Subcutaneous adipose tissue (tissue), 4 donors: Measurements from ENCODE around the gene GLIS1. TPM values are rescaled to one million over a fixed set of nuclear protein-coding genes. Genes with fewer than 3 reads are reported as not detected.

Experiments
- total RNA-seq, 4 donors: library from RNA; depleted of rRNA; stranded (reverse); fragments of >200 nt; gene quantifications; one replicate each; pipeline ENCODE4 v1.1.0, GENCODE V29; 2016
- TF ChIP-seq, protein P1 (sequence below): fragments of 450-650 bp; IDR thresholded peaks from one replicate; pipeline ENCODE4 v1.5.1; 2016; ENCODE audit warnings: low read depth, mild to moderate bottlenecking, control low read depth, antibody characterized with exemption, moderate library complexity

The GLIS1 gene
- total RNA-seq, 4 donors from 2014 or later = 0.17 to 3.6 TPM; not detected in 2

DNA sequence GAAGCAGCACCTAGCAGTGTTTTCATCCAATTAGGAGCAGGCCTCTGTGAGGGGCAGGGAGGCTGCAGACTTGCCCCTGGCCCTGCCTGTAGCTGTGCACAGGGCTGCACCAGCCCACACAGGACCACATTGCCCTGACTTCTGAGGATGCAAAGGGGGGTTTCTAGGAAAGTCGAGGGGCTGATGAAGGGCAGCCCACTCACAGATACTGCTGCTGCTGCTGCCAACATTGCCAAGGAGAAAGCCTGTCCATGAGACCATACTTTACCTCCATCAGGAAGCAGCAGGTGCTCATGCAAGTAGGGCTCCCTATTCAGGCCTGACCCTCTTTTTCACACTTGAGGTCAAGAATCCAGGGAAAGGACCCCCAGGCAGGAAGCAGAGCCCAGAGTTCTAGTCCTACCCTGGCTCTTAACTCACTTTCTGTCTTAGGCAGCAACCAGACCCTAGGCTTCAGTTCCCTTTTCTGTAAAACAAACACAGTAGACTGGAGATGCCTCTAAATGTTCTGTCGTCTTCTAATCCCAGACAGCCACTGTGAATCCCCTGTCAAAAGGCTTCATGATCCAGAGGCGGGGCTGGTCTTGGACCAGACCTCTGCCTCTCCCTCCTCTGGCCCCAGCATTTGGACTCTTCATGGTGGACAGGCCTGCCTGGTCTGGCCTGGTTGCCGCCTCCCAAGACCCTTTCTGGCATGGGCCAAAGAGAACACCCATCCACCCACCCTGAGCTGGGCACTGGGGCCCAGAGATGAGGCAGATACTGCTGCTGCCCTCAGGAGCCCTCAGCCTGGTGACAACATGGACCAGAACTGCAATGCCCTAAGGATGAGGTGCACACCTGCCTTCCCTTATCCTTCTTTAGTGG, 120.2 kb downstream of the GLIS1 start:
- TF ChIP-seq, protein P1, sequence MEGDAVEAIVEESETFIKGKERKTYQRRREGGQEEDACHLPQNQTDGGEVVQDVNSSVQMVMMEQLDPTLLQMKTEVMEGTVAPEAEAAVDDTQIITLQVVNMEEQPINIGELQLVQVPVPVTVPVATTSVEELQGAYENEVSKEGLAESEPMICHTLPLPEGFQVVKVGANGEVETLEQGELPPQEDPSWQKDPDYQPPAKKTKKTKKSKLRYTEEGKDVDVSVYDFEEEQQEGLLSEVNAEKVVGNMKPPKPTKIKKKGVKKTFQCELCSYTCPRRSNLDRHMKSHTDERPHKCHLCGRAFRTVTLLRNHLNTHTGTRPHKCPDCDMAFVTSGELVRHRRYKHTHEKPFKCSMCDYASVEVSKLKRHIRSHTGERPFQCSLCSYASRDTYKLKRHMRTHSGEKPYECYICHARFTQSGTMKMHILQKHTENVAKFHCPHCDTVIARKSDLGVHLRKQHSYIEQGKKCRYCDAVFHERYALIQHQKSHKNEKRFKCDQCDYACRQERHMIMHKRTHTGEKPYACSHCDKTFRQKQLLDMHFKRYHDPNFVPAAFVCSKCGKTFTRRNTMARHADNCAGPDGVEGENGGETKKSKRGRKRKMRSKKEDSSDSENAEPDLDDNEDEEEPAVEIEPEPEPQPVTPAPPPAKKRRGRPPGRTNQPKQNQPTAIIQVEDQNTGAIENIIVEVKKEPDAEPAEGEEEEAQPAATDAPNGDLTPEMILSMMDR = no peak

DNA sequence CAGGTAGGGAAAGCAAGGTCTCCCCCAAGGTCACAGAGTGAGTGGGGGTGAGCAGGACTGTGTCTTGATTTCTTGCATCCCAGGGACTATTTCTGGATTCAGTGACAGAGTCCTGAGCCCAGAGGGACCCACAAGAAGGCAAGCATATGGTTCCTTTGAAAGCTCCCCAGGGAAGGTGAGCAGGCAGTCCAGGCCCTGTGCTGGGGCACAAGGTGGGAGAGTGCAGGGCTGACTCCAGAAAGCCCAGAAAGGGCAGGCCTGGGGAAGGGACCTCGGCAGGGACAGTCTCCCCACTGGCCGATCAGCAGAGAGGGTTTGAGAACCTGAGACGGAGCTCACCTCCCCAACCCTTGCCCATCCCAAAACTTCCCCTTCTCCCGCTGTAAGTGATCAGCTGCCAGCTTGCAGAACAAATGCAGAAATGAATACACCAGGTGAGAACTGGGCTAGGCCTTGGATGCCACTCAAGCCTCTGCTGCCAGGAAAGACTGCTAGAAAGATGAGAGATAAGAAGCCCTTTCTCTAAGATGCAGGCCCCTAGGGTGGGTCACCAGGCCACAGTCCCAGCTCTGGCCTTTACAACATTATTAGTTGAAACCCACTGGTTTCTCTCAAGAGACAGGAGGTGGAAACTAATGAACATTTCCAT, 121.0 kb downstream of the GLIS1 start:
- TF ChIP-seq, protein P1 = no peak

DNA sequence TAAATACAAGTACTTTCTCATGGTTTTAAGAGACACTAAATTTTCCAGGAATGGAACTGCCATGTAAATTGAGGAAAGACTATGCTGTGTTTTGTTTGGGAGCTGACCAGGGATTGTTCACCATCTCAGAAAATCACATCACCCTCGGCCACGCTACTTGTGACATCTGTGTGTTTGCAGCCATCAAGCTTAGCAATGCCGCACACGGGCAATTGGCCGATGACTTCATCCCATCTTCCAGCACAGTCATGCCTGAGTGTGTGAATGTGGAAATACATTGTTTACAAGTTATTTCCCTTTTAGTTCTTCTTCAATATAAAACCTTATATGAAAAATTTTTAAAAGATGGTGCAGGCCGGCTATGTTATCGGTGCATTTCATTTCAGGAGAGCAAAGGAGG, 121.6 kb downstream of the GLIS1 start:
- TF ChIP-seq, protein P1 = no peak

DNA sequence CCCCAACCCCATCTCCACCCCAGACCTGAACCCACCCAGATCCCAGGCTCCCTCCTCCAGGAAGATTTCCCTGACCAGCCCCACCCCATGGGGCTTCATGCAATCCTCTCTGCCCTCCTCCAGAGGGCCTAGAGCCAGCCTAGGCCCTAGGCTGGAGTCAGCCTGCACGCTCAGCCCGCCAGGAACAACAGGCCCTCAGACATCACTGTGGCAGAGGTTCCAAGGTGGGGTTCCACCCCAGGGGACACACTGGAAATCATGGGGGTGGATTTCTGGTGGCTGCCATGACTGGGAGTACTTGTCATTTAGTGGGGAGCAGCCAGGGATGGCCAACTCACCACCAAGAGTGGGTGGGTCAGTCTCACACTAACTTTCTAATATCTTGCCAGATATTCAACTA, 122.0 kb downstream of the GLIS1 start:
- TF ChIP-seq, protein P1 = no peak

DNA sequence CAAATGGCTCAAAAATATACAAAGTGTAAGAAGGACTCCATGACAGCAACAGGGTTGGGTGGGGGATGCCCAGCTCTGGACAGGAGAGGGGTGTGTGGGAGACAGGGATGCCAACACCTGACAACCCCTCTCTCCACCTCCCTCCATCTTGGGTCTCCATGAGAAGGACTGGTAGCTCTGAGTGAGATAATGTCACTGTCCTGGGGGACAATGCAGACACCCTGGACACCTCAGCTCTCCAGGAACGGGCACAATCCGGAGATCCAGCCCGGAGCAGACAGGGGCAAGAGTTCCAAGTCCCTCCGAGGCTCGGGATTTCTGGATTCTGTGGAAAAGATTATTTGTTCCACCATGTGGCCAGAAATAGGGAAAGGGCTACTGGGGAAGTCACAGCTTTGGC, 122.5 kb downstream of the GLIS1 start:
- TF ChIP-seq, protein P1 = no peak

DNA sequence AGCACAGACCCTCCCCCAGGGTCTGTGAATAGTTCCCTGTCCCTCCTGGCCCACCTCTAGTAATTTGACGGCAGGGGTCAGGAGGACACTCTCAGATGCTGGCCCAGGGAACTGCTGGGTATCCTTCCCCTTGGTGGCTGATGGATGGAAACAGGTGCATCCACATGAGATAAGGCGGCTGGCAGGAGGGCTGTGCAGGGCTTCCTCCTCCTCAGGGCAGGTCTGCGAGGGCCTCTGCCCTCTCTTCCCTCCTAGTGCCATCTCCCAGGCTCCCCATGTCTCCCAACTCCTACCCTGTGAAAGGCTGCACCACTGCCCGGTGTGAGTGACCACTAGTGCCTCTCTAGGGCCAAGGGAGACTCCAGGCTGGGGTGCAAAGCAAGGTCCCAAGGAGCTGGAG, 123.9 kb downstream of the GLIS1 start:
- TF ChIP-seq, protein P1 = no peak

DNA sequence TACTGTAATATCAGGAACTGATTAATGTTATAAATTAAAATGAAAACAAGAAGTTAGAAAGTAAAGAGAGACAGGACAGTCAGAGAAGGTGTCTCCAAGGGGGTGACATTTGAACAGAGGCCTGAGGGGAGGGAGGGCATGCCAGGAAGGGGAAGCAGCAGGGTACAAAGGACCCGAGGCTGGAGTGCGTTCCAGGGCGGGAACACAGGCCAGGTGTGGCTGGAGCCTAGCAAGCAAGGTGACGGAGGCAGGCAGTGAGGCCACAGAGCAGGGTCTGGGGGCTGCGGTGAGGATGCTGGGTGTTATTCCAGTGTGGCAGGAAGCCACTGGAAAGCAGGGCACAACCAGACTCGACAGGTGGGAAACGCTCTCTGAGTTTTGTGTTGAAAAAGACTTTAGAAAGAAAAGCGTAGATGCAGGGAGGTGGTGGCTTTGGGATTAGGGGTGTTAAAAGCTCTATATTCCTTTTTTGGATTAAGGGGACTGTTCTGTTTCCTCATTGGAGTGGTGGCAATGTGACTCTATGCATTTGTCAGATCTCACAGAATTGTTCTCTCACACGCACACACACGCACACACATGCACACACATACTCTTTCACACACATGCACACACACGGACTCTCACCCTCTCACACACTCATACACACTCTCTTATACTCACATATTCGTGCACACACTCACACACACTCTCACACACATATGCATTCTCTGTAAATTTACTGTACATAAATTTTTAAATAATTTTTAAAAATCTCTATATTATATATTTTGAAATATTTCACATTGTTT, 124.5 kb downstream of the GLIS1 start:
- TF ChIP-seq, protein P1 = no peak
